IMR-90 (cell line): Measurements from ENCODE around the gene RAI1. TPM values are rescaled to one million over a fixed set of nuclear protein-coding genes. Genes with fewer than 3 reads are reported as not detected.

Experiments used
- ATAC-seq: fragments of 200-7000 bp; cut with Tn5 transposase; 2 replicates; pipeline ENCODE4 v1.9.1; 2020; ENCODE audit warnings: low read depth, mild to moderate bottlenecking, moderate library complexity
- BruUV-seq: library from RNA; stranded (reverse); fragments of 400-500 nt; replicated peaks from 2 replicates; lab custom pipeline; 2021; lab: Mats Ljungman, UMichigan
- CTCF ChIA-PET: fragments of 300-600 bp; formaldehyde crosslinking; extraction: SDS; loops from one replicate; lab custom pipeline; 2021; ENCODE audit warnings: antibody characterized with exemption; lab: Yijun Ruan, JAX
- POLR2A ChIA-PET: fragments of 300-600 bp; sonication (Branson Sonifier 250); formaldehyde crosslinking; loops from one replicate; lab custom pipeline; 2022; ENCODE audit warnings: antibody characterized with exemption; ENCODE audit not compliant: unreplicated experiment; lab: Charles Lee
- DNase-seq: peaks from one replicate; pipeline ENCODE4 v3.0.0; 2013
- H2AFZ ChIP-seq: replicated peaks from 2 replicates; pipeline ENCODE3; 2013; ENCODE audit warnings: low read length, mild to moderate bottlenecking; ENCODE audit not compliant: poor library complexity
- H2AK5ac ChIP-seq: 2 replicates; pipeline ENCODE4 v1.6.1; 2013; ENCODE audit warnings: low read depth, low read length, inconsistent platforms
- H2AK9ac ChIP-seq: replicated peaks from 2 replicates; pipeline ENCODE3; 2013; ENCODE audit warnings: mild to moderate bottlenecking, low read depth, low read length, moderate library complexity; ENCODE audit not compliant: poor library complexity
- H2BK120ac ChIP-seq: 2 replicates; pipeline ENCODE4 v1.6.1; 2013; ENCODE audit warnings: low read depth, low read length, inconsistent platforms
- H2BK15ac ChIP-seq: 3 replicates; pipeline ENCODE4 v1.6.1; 2013; ENCODE audit warnings: low read depth, low read length, inconsistent platforms
- H2BK20ac ChIP-seq: 2 replicates; pipeline ENCODE4 v1.6.1; 2013; ENCODE audit warnings: low read depth, mild to moderate bottlenecking, inconsistent platforms, low read length, moderate library complexity
- H2BK5ac ChIP-seq: 2 replicates; pipeline ENCODE4 v1.6.1; 2013; ENCODE audit warnings: mild to moderate bottlenecking, low read depth, low read length, inconsistent platforms; ENCODE audit not compliant: poor library complexity, severe bottlenecking
- H3K14ac ChIP-seq: replicated peaks from 2 replicates; pipeline ENCODE4 v1.6.1; 2013; ENCODE audit warnings: low read depth, low read length, inconsistent platforms
- H3K18ac ChIP-seq: 2 replicates; pipeline ENCODE4 v1.6.1; 2013; ENCODE audit warnings: low read depth, low read length, control low read depth
- H3K23ac ChIP-seq: 2 replicates; pipeline ENCODE4 v1.6.1; 2013; ENCODE audit warnings: low read depth, low read length, inconsistent platforms
- H3K27ac ChIP-seq: 2 replicates; pipeline ENCODE4 v1.5.1; 2013; ENCODE audit warnings: mild to moderate bottlenecking, control low read depth, low read length; ENCODE audit not compliant: insufficient read depth
- H3K27me3 ChIP-seq: 2 replicates; pipeline ENCODE4 v1.6.1; 2013; ENCODE audit warnings: low read length; ENCODE audit not compliant: control insufficient read depth, insufficient read depth
- H3K36me3 ChIP-seq: 2 replicates; pipeline ENCODE4 v1.6.1; 2013; ENCODE audit warnings: low read length, mixed read lengths; ENCODE audit not compliant: control insufficient read depth, insufficient read depth
- H3K4ac ChIP-seq: 2 replicates; pipeline ENCODE4 v1.6.1; 2013; ENCODE audit warnings: low read depth, low read length, inconsistent platforms
- H3K4me1 ChIP-seq: 2 replicates; pipeline ENCODE4 v1.6.1; 2013; ENCODE audit warnings: low read length, mixed read lengths; ENCODE audit not compliant: control insufficient read depth, insufficient read depth
- H3K4me2 ChIP-seq: 2 replicates; pipeline ENCODE4 v1.6.1; 2013; ENCODE audit warnings: low read depth, mild to moderate bottlenecking, control low read depth, low read length, moderate library complexity
- H3K4me3 ChIP-seq: 2 replicates; pipeline ENCODE4 v1.5.1; 2013; ENCODE audit warnings: low read depth, mild to moderate bottlenecking, control low read depth, low read length, moderate library complexity; ENCODE audit not compliant: insufficient read depth
- H3K56ac ChIP-seq: 2 replicates; pipeline ENCODE4 v1.6.1; 2013; ENCODE audit warnings: low read length, inconsistent platforms; ENCODE audit not compliant: insufficient read depth; ENCODE audit errors: extremely low read depth
- H3K79me1 ChIP-seq, 2 experiments: 2 replicates each; pipeline ENCODE4 v1.6.1; 2013; ENCODE audit warnings: low read length in 2 of 2, inconsistent platforms in 1 of 2, low read depth in 1 of 2
- H3K9ac ChIP-seq: 2 replicates; pipeline ENCODE4 v1.6.1; 2013; ENCODE audit warnings: low read depth, low read length, control low read depth
- H3K9me1 ChIP-seq: 2 replicates; pipeline ENCODE4 v1.6.1; 2013; ENCODE audit warnings: low read length, inconsistent platforms; ENCODE audit not compliant: insufficient read depth
- H3K9me3 ChIP-seq: 2 replicates; pipeline ENCODE4 v1.6.1; 2013; ENCODE audit warnings: low read length; ENCODE audit not compliant: control insufficient read depth, insufficient read depth
- H4K20me1 ChIP-seq: 2 replicates; pipeline ENCODE4 v1.6.1; 2013; ENCODE audit warnings: low read length, inconsistent platforms; ENCODE audit not compliant: insufficient read depth
- H4K5ac ChIP-seq: 2 replicates; pipeline ENCODE4 v1.6.1; 2013; ENCODE audit warnings: mild to moderate bottlenecking, low read depth, low read length, control low read depth
- H4K8ac ChIP-seq, 2 experiments: 2 replicates each; pipeline ENCODE4 v1.6.1; 2013; ENCODE audit warnings: low read depth in 2 of 2, low read length in 2 of 2, control low read depth in 1 of 2, inconsistent platforms in 1 of 2
- H4K91ac ChIP-seq: 2 replicates; pipeline ENCODE4 v1.6.1; 2013; ENCODE audit warnings: low read depth, low read length, inconsistent platforms; ENCODE audit not compliant: insufficient read depth
- BHLHE40 ChIP-seq: fragments of 150-350 bp; IDR thresholded peaks from 2 replicates; pipeline ENCODE4 v1.6.1; 2016; ENCODE audit warnings: mild to moderate bottlenecking, low read depth, low read length
- CHD1 ChIP-seq: IDR thresholded peaks from 2 replicates; pipeline ENCODE4 v1.6.1; 2012; ENCODE audit warnings: low read depth, low read length, improper control_type of control experiment
- FOS ChIP-seq: fragments of 150-350 bp; IDR thresholded peaks from 2 replicates; pipeline ENCODE4 v1.6.1; 2016; ENCODE audit warnings: low read depth, low read length
- MAFK ChIP-seq: IDR thresholded peaks from 2 replicates; pipeline ENCODE4 v1.6.1; 2012; ENCODE audit warnings: low read depth, low read length, improper control_type of control experiment
- MAZ ChIP-seq: IDR thresholded peaks from 2 replicates; pipeline ENCODE4 v1.6.1; 2012; ENCODE audit warnings: low read depth, mild to moderate bottlenecking, low read length, improper control_type of control experiment, moderate library complexity, borderline replicate concordance
- MXI1 ChIP-seq: IDR thresholded peaks from 2 replicates; pipeline ENCODE4 v1.6.1; 2012; ENCODE audit warnings: low read depth, mild to moderate bottlenecking, low read length, moderate library complexity, borderline replicate concordance
- NFE2L2 ChIP-seq: fragments of 150-350 bp; IDR thresholded peaks from 2 replicates; pipeline ENCODE4 v1.6.1; 2016; ENCODE audit warnings: low read depth, mild to moderate bottlenecking, low read length
- POLR2A ChIP-seq: IDR thresholded peaks from 2 replicates; pipeline ENCODE4 v1.6.1; 2012; ENCODE audit warnings: mild to moderate bottlenecking, low read depth, low read length
- RAD21 ChIP-seq: IDR thresholded peaks from 2 replicates; pipeline ENCODE4 v1.6.1; 2012; ENCODE audit warnings: low read length, improper control_type of control experiment
- RCOR1 ChIP-seq: IDR thresholded peaks from 2 replicates; pipeline ENCODE4 v1.6.1; 2012; ENCODE audit warnings: mild to moderate bottlenecking, low read length, improper control_type of control experiment; ENCODE audit not compliant: insufficient replicate concordance
- RFX5 ChIP-seq: IDR thresholded peaks from 2 replicates; pipeline ENCODE4 v1.8.0; 2012; ENCODE audit warnings: low read depth, mild to moderate bottlenecking, low read length, moderate library complexity
- SMC3 ChIP-seq: fragments of 150-350 bp; IDR thresholded peaks from 2 replicates; pipeline ENCODE4 v1.6.1; 2016; ENCODE audit warnings: low read depth, mild to moderate bottlenecking, antibody characterized with exemption, low read length, moderate library complexity
- WGBS, 2 experiments: methylation state at CpG; one replicate each; pipeline versions ENCODE4 v1.1.5 to v1.1.7; 2013; ENCODE audit warnings: missing lambda C conversion rate in 2 of 2; ENCODE audit not compliant: insufficient read length in 1 of 2; ENCODE audit errors: extremely low coverage in 2 of 2; 5-methylcytosine and 5-hydroxymethylcytosine counted together
- dilution Hi-C: fragments of 300-500 bp; cut with HindIII; formaldehyde crosslinking; loops from one replicate; pipeline ENCODE4 v1.14.3; 2018; ENCODE audit warnings: low sequenced_read_pairs; ENCODE audit not compliant: unreplicated experiment
- in situ Hi-C: fragments of 300-500 bp; cut with MboI; formaldehyde crosslinking; loops from 3 replicates; pipeline ENCODE4 v1.14.3; 2019; ENCODE audit warnings: low sequenced_read_pairs, inconsistent platforms, mixed read lengths
- intact Hi-C: fragments of 100-400 bp; cut with micrococcal nuclease; formaldehyde crosslinking; loops from 2 replicates; pipeline ENCODE4 v1.10.0; 2022
- polyA plus RNA-seq, 3 experiments: library from polyadenylated mRNA; depleted of rRNA; stranded (reverse); fragments of >200 nt; gene quantifications; 2 replicates each; pipeline ENCODE4 v1.2.3, GENCODE V29; 2012; ENCODE audit warnings: low replicate concordance in 1 of 3
- total RNA-seq: library from RNA; depleted of rRNA; stranded (reverse); fragments of >200 nt; gene quantifications from 2 replicates; pipeline ENCODE4 v1.2.3, GENCODE V29; 2012
- TF ChIP-seq, protein P1 (sequence below): fragments of 150-350 bp; IDR thresholded peaks from 2 replicates; pipeline ENCODE4 v1.6.1; 2016; ENCODE audit warnings: low read depth, mild to moderate bottlenecking, low read length, moderate library complexity, borderline replicate concordance
- TF ChIP-seq, protein P2 (sequence below): conservative IDR thresholded peaks from 2 replicates; pipeline ENCODE4 v1.5.1; 2012; ENCODE audit warnings: mild to moderate bottlenecking, low read depth, low read length, improper control_type of control experiment

Gene RAI1
- total and polyA plus RNA-seq, 2 of the 4 experiments (the other 2 are of a cell fraction), result 1.8 to 10.5 TPM

DNA sequence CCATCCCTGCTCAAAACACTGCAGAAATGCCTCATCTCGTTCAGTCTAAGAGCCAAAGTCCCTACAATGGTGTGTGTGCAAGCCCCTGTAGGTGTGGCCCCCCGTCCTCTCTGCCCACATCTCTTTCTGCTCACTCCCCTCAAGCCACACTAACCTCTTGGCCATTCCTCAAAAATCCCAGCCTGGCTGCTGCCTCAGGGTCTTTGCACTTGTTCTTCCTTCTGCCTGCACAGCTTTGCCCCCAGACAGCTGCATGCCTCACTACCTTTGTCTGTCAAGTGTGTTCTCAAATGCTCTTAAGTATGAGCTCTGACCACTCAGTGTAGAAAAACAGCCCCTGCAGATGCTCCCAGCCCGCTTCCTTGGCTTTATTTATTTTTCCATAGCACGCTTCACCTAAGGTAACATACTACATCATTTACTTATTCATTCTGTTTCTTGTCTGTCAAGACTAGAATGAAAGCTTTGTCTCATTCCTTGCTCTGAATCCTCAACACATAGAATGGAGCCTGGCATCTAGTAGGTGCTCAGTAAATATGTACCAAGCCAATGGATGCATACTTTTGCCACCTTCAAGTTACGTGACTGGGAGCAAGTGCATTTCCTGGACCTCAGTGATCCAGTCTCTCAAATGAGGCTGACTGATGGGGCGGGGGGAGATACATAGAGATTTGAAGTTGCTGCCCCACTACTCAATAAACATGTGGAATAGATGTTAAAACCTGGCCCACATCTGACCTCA is 38.1 kb downstream of the RAI1 start:
- Histone ChIP-seq H4K8ac (no peak overlapping the region), H3K18ac (no peak overlapping the region), H4K20me1 (peaks cover 98% of the 10 kb centered on the region), H2BK5ac (no peak overlapping the region), H3K4me1 (peaks cover 40% of the 10 kb centered on the region), H2BK15ac (no peak overlapping the region), H3K4ac (peak overlapping the region; percentile 27), H3K27me3 (no peaks in the 10 kb centered on the region), H3K36me3 (peaks cover 4% of the 10 kb centered on the region; the same call in 1 of the 2 replicates), H3K9me1 (peaks cover 62% of the 10 kb centered on the region), H3K4me3 (no peak overlapping the region), H3K27ac (no peak overlapping the region), H3K9ac (no peak overlapping the region), H3K79me1 (peaks cover 58 to 93% of the 10 kb centered on the region in 2 experiments), H3K4me2 (no peak overlapping the region), H2AK9ac (no peak overlapping the region), H2AFZ (no peak overlapping the region), H3K23ac (0 out of 2 replicates have a peak overlapping the region, but pooled peaks have one; percentile 36), H3K14ac (no peak overlapping the region), H2BK20ac (no peak overlapping the region), H4K91ac (no peak overlapping the region), H3K56ac (no peak overlapping the region), H2AK5ac (peak overlapping the region; percentile 12; the same call in 1 of the 2 replicates), H3K9me3 (no peaks in the 10 kb centered on the region), H2BK120ac (no peak overlapping the region), H4K5ac (no peak overlapping the region)
- BruUV-seq, result no TSS peak
- intact Hi-C loops, result no loop called here
- POLR2A ChIA-PET, result no interaction called here
- in situ Hi-C loops, result no loop called here
- dilution Hi-C loops, result no loop called here
- WGBS, 2 experiments, result 70% methylated on average over 2 of the region's 6 CpGs; no CpG with 5 or more reads in 1 of the 2 experiments
- TF ChIP-seq RCOR1, result no peak
- no peak for TF ChIP-seq BHLHE40
- TF ChIP-seq FOS, result no peak
- no peak for TF ChIP-seq NFE2L2
- no peak for TF ChIP-seq MAZ
- no peak for TF ChIP-seq CHD1
- TF ChIP-seq MAFK, result no peak
- TF ChIP-seq MXI1, result no peak
- no peak for TF ChIP-seq POLR2A
- no peak for TF ChIP-seq SMC3
- TF ChIP-seq, protein P1, sequence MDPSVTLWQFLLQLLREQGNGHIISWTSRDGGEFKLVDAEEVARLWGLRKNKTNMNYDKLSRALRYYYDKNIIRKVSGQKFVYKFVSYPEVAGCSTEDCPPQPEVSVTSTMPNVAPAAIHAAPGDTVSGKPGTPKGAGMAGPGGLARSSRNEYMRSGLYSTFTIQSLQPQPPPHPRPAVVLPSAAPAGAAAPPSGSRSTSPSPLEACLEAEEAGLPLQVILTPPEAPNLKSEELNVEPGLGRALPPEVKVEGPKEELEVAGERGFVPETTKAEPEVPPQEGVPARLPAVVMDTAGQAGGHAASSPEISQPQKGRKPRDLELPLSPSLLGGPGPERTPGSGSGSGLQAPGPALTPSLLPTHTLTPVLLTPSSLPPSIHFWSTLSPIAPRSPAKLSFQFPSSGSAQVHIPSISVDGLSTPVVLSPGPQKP, result no peak
- TF ChIP-seq, protein P2, sequence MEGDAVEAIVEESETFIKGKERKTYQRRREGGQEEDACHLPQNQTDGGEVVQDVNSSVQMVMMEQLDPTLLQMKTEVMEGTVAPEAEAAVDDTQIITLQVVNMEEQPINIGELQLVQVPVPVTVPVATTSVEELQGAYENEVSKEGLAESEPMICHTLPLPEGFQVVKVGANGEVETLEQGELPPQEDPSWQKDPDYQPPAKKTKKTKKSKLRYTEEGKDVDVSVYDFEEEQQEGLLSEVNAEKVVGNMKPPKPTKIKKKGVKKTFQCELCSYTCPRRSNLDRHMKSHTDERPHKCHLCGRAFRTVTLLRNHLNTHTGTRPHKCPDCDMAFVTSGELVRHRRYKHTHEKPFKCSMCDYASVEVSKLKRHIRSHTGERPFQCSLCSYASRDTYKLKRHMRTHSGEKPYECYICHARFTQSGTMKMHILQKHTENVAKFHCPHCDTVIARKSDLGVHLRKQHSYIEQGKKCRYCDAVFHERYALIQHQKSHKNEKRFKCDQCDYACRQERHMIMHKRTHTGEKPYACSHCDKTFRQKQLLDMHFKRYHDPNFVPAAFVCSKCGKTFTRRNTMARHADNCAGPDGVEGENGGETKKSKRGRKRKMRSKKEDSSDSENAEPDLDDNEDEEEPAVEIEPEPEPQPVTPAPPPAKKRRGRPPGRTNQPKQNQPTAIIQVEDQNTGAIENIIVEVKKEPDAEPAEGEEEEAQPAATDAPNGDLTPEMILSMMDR, result no peak
- no peak for TF ChIP-seq RAD21
- no peak for TF ChIP-seq RFX5
- ATAC-seq (no peak), DNase-seq (no peak)
- CTCF ChIA-PET, result no interaction called here
